Effector memory CD4-positive, alpha-beta T cell (primary cell): ENCODE results near the gene GRAP2.
A peak's percentile ranks its signal among the peaks of the same experiment; 100 is the strongest.
"Not testable (repeated sequence)": the region's sequence is repeated elsewhere in the genome, so short reads cannot be mapped to it uniquely, and the experiment has no call there.

Source experiments
- DNase-seq, 3 donors: peaks; one replicate each; pipeline ENCODE4 v3.0.0-alpha.2; 2020
- H3K27ac ChIP-seq: 2 replicates; pipeline ENCODE4 v1.7.0; 2013; ENCODE audit warnings: mild to moderate bottlenecking, low read length, moderate library complexity; ENCODE audit not compliant: insufficient read depth, poor library complexity, severe bottlenecking
- H3K27me3 ChIP-seq: replicated peaks from 2 replicates; pipeline ENCODE4 v1.7.0; 2013; ENCODE audit warnings: mild to moderate bottlenecking, low read length; ENCODE audit not compliant: insufficient read depth, control insufficient read depth, poor library complexity, severe bottlenecking
- H3K36me3 ChIP-seq: 2 replicates; pipeline ENCODE4 v1.7.0; 2013; ENCODE audit warnings: mild to moderate bottlenecking, low read length, moderate library complexity; ENCODE audit not compliant: control insufficient read depth, insufficient read depth
- H3K4me1 ChIP-seq: 2 replicates; pipeline ENCODE4 v1.7.0; 2013; ENCODE audit warnings: low read length, mild to moderate bottlenecking; ENCODE audit not compliant: control insufficient read depth, insufficient read depth, poor library complexity, severe bottlenecking
- H3K4me3 ChIP-seq: 2 replicates; pipeline ENCODE4 v1.7.0; 2013; ENCODE audit warnings: low read length, low read depth, mild to moderate bottlenecking; ENCODE audit not compliant: insufficient read depth, poor library complexity, severe bottlenecking
- H3K9me3 ChIP-seq: 2 replicates; pipeline ENCODE4 v1.7.0; 2013; ENCODE audit warnings: mild to moderate bottlenecking, low read length, moderate library complexity; ENCODE audit not compliant: control insufficient read depth

The GRAP2 gene

DNA sequence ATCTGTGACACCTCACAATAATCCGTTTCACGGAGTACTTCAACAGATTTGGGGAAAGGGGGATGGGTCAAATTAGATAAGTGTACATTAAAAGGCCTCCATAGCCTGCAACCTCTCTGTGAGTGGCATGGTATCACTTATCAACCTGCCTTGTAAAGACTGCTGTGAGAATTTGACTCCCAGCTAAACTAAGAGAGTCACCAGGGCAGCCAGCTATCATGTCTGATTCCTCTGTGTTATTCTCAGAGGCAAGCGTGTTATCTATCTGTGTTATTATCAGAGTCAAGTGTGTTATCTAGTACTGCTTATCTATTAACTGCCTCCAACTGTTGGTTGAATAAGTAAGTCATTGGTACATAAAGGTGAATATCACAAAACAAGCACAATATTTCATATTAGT, 89.8 kb downstream of the GRAP2 start:
- Histone ChIP-seq H3K4me1 (peaks cover 12% of the 10 kb centered on the region), H3K36me3 (no peaks in the 10 kb centered on the region), H3K27me3 (peaks cover 6% of the 10 kb centered on the region), H3K4me3 (no peak overlapping the region), H3K27ac (no peak overlapping the region), H3K9me3 (no peaks in the 10 kb centered on the region)
- DNase-seq = no peak

DNA sequence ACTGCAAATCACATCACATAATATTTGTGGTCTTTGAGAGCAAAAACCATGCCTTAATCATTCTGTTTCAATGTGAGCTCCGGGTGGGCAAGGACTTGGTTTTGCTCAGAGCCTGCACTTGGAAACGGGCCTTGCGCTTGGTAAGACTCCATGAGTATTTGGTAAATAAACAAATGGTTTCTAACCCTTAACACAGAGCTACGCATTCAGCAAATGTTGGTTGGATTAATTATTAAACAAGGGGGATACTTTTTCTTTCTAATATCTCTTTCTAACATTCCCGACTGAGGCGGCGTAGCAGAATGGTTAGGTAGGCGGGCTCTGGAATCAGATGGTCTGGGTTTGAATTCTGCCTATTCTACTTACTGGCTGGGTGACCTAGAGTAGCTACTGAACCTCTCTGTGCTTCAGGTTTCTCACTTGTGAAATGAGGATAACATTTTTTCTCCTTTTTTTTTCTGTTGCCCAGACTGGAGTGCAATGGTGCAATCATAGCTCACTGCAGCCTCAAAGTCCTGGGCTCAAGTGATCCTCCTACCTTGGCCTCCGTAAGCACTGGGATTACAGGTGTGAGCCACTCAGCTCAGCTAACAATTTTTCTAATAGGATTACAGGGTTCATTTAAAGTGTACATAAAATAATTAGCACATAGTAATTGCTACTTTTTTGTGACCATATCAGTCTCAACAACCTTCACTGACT, 90.4 kb downstream of the GRAP2 start:
- no peaks in the 10 kb centered on the region for H3K9me3 ChIP-seq
- H3K4me1 ChIP-seq = peaks cover 12% of the 10 kb centered on the region
- H3K27me3 ChIP-seq = peaks cover 10% of the 10 kb centered on the region
- H3K36me3 ChIP-seq = no peaks in the 10 kb centered on the region
- H3K27ac ChIP-seq = no peak overlapping the region
- DNase-seq = no peak
- no peak overlapping the region for H3K4me3 ChIP-seq

- no peak for DNase-seq
- Histone ChIP-seq H3K27ac (no peak overlapping the region), H3K9me3 (no peaks in the 10 kb centered on the region), H3K36me3 (no peaks in the 10 kb centered on the region), H3K27me3 (peaks cover 10% of the 10 kb centered on the region), H3K4me1 (peaks cover 12% of the 10 kb centered on the region), H3K4me3 (no peak overlapping the region)
Observed at GRCh38 chr22:39992088-39992826, 91.4 kb downstream of the GRAP2 start.

DNA sequence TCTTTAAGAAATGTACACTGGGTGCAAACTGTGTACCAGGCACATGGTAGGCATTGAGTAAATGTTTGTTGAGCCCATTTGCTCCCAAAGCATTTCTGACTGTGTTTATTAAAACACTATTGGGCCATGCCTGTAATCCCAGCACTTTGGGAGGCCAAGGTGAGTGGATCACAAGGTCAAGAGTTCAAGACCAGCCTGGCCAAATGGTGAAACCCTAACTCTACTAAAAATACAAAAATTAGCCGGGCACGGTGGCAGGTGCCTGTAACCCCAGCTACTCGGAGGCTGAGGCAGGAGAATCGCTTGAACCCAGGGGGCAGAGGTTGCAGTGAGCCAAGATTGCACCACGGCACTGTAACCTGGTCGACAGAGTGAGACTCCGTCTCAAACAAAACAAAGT, 92.0 kb downstream of the GRAP2 start:
- not testable (repeated sequence) for DNase-seq, H3K36me3 ChIP-seq, H3K9me3 ChIP-seq, H3K4me3 ChIP-seq, H3K27ac ChIP-seq
- Histone ChIP-seq H3K27me3 (peaks cover 10% of the 10 kb centered on the region), H3K4me1 (peaks cover 12% of the 10 kb centered on the region)

DNA sequence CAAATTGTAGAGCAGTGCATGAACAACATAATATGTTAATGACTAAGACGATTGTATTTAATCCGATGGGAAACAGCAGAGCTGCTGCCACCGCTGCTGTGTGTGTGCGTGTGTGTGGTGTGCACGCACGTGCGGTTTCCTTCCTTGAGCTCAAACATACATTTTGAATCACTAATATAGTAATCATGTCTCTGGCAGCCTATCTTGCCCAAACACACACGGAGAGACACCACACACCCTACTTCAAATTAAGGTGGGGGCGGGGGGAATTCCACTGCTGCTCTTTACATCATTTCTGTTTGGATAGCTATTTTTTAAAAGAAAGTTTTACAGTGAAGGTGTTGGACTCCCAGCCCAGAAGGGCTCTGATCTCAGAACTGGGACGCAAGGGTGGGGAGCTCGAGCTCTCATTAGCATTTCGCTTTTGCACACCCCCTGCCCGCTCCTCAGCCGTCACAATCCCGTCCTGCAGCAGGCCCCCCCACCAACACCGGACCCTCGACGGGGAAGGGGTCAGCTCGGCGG, 93.2 kb downstream of the GRAP2 start:
- H3K4me3 ChIP-seq = peak overlapping the region; percentile 23
- peaks cover 12% of the 10 kb centered on the region for H3K4me1 ChIP-seq
- no peaks in the 10 kb centered on the region for H3K36me3 ChIP-seq
- DNase-seq = peak in 1 of 3 donors; percentile 37
- H3K9me3 ChIP-seq = no peaks in the 10 kb centered on the region
- no peak overlapping the region for H3K27ac ChIP-seq
- peaks cover 10% of the 10 kb centered on the region for H3K27me3 ChIP-seq

GRCh38 chr22:39994566-39995392, 93.9 kb downstream of the GRAP2 start, which contains the start of gene FAM83F:
TSS of gene FAM83F (plus strand) at chr22:39994954. CDS start at chr22:39995043, 89 bp downstream.
- H3K27ac ChIP-seq = no peak within 1 kb of the TSS
- H3K4me1 ChIP-seq = peaks cover 12% of the 10 kb centered on the region
- DNase-seq = peak in 1 of 3 donors; percentile 24
- H3K27me3 ChIP-seq = peaks cover 10% of the 10 kb centered on the region
- H3K4me3 ChIP-seq = peak within 1 kb of the TSS; percentile 32
- no peaks in the 10 kb centered on the region for H3K9me3 ChIP-seq
- H3K36me3 ChIP-seq = no peaks in the 10 kb centered on the region

GRCh38 chr22:39995393-39996252, 94.7 kb downstream of the GRAP2 start:
- no peak overlapping the region for H3K27ac ChIP-seq
- no peak for DNase-seq
- H3K27me3 ChIP-seq = peaks cover 10% of the 10 kb centered on the region
- H3K9me3 ChIP-seq = no peaks in the 10 kb centered on the region
- H3K4me1 ChIP-seq = peaks cover 12% of the 10 kb centered on the region
- H3K36me3 ChIP-seq = no peaks in the 10 kb centered on the region
- H3K4me3 ChIP-seq = peak overlapping the region; percentile 32

DNA sequence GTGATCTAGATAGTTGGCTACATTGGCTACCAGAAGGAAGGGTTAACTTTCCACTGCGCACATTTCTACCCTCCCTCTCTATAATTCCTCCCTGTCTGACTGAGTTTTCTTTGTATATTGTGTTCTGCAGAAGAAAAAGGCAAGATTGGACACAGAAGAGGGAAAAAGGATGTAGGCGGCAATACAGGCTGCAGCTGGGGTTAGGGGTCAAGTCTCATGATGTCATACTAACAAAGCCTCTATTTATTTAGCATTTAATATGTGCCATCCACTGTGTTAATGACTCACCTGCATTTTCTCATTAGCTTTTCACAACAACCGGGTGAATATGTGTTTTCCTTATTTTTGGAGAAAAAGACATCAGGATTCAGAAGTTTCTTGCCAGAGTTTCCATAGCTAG, 95.8 kb downstream of the GRAP2 start:
- H3K27me3 ChIP-seq = peaks cover 10% of the 10 kb centered on the region

GRCh38 chr22:39997421-39997820, 96.5 kb downstream of the GRAP2 start:
- Histone ChIP-seq H3K27me3 (peaks cover 10% of the 10 kb centered on the region), H3K27ac (no peak overlapping the region), H3K9me3 (no peaks in the 10 kb centered on the region), H3K4me1 (peaks cover 12% of the 10 kb centered on the region), H3K36me3 (no peaks in the 10 kb centered on the region), H3K4me3 (no peak overlapping the region)
- no peak for DNase-seq

More for the DNA sequence above, 95.8 kb downstream of the GRAP2 start:
- DNase-seq = no peak
- no peaks in the 10 kb centered on the region for H3K36me3 ChIP-seq
- no peak overlapping the region for H3K27ac ChIP-seq
- H3K4me3 ChIP-seq = no peak overlapping the region
- peaks cover 12% of the 10 kb centered on the region for H3K4me1 ChIP-seq
- no peaks in the 10 kb centered on the region for H3K9me3 ChIP-seq
